ENCODE results near the gene SENP6.
"Not testable (repeated sequence)": the region's sequence is repeated elsewhere in the genome, so short reads cannot be mapped to it uniquely, and the experiment has no call there.

The SENP6 gene, protein sequence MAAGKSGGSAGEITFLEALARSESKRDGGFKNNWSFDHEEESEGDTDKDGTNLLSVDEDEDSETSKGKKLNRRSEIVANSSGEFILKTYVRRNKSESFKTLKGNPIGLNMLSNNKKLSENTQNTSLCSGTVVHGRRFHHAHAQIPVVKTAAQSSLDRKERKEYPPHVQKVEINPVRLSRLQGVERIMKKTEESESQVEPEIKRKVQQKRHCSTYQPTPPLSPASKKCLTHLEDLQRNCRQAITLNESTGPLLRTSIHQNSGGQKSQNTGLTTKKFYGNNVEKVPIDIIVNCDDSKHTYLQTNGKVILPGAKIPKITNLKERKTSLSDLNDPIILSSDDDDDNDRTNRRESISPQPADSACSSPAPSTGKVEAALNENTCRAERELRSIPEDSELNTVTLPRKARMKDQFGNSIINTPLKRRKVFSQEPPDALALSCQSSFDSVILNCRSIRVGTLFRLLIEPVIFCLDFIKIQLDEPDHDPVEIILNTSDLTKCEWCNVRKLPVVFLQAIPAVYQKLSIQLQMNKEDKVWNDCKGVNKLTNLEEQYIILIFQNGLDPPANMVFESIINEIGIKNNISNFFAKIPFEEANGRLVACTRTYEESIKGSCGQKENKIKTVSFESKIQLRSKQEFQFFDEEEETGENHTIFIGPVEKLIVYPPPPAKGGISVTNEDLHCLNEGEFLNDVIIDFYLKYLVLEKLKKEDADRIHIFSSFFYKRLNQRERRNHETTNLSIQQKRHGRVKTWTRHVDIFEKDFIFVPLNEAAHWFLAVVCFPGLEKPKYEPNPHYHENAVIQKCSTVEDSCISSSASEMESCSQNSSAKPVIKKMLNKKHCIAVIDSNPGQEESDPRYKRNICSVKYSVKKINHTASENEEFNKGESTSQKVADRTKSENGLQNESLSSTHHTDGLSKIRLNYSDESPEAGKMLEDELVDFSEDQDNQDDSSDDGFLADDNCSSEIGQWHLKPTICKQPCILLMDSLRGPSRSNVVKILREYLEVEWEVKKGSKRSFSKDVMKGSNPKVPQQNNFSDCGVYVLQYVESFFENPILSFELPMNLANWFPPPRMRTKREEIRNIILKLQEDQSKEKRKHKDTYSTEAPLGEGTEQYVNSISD

DNA sequence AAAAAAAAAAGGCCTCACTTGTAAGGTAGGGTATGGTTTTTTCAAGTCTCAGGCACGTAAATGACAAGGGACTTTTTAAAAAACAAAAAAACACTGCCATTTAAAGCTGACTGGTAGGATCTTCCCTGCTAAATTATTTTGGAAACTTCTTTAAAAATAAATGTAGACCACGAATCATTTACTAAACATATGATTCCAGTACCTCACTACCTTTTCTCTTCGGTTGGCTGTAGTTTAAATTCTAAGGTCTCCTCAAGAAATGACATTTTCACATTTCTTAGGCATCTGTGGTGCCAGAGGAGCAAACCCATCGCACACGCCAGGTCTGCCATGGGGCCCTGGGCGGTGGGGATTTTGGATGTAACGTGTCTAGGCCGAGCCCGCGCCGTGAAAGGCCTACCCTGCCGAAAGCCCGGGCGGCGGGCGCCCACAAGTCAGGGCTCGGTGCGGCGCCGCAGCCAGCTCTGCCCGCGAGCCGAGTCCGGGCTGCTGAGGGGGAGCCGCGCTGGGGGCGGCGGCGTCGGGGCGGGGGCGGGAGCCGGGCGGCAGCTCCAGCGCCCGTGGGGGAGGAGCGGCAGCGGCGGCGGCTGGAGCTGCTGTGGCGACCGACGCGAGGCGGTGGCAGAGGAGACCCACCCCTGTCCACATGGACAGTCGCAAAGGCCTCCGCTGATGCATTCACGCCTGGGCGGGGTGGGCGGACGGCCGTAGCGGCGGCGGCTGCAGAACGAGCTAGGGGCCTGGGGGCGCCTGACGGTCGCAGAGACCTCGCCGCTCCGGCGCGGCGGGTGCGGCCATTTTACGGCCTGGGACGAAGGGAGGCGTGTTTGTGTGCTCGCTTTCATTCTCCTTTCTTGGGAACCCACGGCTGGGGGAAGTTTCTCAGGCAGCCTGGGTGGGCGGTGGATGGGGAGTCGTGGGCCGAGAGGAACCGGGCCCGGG, at the start of gene SENP6:
Gene SENP6 (plus strand): TSS at position 577 of the 942 bp plus-strand sequence. CDS start 645 bp downstream, outside the sequence.
- H3K36me3 Mint-ChIP-seq (ENCODE audit: low read depth), result peaks cover 17% of the 10 kb centered on the region
- peaks cover 65% of the 10 kb centered on the region for H3K4me1 Mint-ChIP-seq (ENCODE audit: low read depth)
- no peaks in the 10 kb centered on the region for H3K27me3 Mint-ChIP-seq
- peak within 1 kb of the TSS; percentile 98 for H3K27ac Mint-ChIP-seq
- peak within 1 kb of the TSS; percentile 92 for H3K4me3 Mint-ChIP-seq
- H3K9me3 Mint-ChIP-seq, result no peaks in the 10 kb centered on the region

DNA sequence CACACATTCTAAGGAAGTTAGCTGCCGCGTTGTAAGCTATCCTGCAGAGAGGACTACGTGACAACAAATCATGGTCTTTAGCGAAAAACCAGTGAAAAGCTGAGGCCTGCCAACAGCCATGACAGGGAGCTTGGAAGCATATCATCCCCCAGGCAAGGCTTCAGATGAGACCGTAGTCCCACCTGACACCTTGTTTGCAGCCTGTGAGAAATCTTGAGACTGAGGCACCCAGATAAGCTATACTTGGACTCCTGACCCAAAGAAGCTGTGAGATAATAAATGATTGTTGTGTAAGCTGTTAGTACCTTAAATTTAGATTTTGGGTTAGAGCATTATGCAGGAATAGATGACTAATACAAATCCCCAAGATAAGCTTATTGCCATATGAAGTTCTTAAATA, 45.4 kb upstream of the SENP6 start:
- Mint-ChIP-seq H3K27me3 (peaks cover 11% of the 10 kb centered on the region), H3K4me1 (ENCODE audit: low read depth) (peaks cover 8% of the 10 kb centered on the region), H3K36me3 (ENCODE audit: low read depth) (no peaks in the 10 kb centered on the region), H3K4me3 (no peak overlapping the region), H3K27ac (no peak overlapping the region), H3K9me3 (no peaks in the 10 kb centered on the region)

DNA sequence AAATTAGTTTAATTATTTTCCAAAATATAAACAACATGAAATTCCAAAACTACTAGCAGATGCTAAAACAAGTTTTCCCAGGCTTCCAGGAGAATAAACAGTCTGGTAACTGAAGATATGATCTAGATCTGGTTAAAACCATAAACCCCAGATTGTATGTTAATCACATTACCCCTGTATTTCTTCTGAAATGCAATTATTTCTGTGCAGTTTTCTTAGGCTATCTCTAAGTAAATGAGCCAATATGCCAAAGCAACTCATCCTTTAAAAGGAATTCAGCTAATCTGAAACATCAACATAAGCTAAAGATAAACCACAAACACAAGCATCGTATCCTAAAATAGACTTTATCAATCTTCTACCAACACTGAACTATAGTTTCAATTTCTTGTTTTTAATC, 44.6 kb upstream of the SENP6 start:
- no peaks in the 10 kb centered on the region for H3K9me3 Mint-ChIP-seq
- H3K36me3 Mint-ChIP-seq (ENCODE audit: low read depth), result no peaks in the 10 kb centered on the region
- peaks cover 3% of the 10 kb centered on the region for H3K4me1 Mint-ChIP-seq (ENCODE audit: low read depth)
- no peak overlapping the region for H3K27ac Mint-ChIP-seq
- H3K4me3 Mint-ChIP-seq, result no peak overlapping the region
- H3K27me3 Mint-ChIP-seq, result peaks cover 15% of the 10 kb centered on the region

DNA sequence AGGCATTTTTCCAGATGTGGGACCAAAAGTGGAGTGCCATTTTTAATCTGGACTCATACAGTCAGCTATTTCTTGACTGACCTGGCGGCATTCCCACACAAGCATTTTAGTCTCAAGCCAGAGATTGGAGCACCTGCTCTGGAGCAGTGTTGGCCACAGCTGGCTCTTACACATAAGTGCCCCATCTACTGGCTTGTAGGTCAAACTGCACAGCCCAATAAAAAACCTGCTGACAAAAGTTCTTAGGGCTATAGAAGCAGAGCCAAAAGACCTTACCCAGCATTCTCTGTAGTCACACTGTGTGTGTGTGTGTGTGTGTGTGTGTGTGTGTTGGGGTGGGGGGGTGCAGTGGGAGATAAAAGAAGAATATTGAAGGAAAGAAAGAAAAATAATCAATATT, 38.6 kb upstream of the SENP6 start:
- Mint-ChIP-seq H3K4me3 (no peak overlapping the region), H3K27ac (no peak overlapping the region), H3K4me1 (ENCODE audit: low read depth) (peaks cover 3% of the 10 kb centered on the region), H3K36me3 (ENCODE audit: low read depth) (peaks cover 7% of the 10 kb centered on the region), H3K9me3 (peaks cover 17% of the 10 kb centered on the region), H3K27me3 (peaks cover 37% of the 10 kb centered on the region)

DNA sequence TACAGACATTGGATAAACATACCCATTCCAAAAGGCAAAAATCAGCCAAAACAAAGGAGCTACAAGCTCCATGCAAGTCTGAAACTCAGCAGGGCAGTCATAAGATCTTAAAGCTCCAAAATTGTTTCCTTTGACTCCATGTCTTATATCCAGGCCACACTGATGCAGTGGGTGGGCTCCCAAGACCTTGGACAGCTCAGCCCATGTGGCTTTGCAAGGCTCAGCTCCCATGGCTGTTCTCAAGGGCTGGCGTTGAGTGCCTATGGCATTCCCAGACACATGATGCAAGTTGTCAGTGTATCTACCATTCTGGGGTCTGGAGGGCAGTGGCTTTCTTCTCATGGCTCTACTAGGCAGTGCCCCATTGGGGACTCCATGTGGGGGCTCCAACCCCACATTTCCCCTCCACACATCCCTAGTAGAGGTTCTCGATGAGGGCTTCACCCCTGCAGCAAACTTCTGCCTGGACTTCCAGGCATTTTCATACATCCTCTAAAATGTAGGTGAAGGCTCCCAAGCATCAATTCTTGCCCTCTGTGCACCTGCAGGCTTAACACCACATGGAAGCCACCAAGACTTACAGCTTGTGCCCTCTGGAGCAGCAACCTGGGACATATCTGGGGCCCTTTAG, 35.4 kb upstream of the SENP6 start:
- Mint-ChIP-seq H3K4me1 (ENCODE audit: low read depth) (no peaks in the 10 kb centered on the region), H3K27ac (no peak overlapping the region), H3K36me3 (ENCODE audit: low read depth) (peaks cover 7% of the 10 kb centered on the region), H3K9me3 (peaks cover 17% of the 10 kb centered on the region), H3K4me3 (no peak overlapping the region), H3K27me3 (peaks cover 30% of the 10 kb centered on the region)

DNA sequence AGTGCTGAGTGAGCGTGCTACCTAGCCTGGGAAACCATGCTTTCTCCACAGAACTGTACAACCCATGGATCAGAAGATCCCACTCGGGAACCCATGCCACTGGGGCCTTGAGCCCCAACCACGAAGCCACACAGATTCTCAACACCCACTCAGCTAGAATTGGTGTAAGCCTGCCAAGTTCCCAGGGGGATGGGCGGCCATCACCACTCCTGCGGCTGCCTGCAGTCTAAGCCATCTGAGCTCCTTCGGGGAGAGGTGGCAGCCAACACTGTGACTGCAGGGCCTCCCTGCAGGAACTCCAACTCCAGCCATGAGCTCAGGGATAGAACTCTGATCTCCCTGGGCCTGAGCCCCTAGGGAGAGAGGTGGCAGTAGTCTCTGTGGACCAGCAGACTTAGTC, 33.6 kb upstream of the SENP6 start:
- H3K4me1 Mint-ChIP-seq (ENCODE audit: low read depth), result no peaks in the 10 kb centered on the region
- peaks cover 17% of the 10 kb centered on the region for H3K9me3 Mint-ChIP-seq
- no peak overlapping the region for H3K4me3 Mint-ChIP-seq
- H3K36me3 Mint-ChIP-seq (ENCODE audit: low read depth), result peaks cover 7% of the 10 kb centered on the region
- peaks cover 26% of the 10 kb centered on the region for H3K27me3 Mint-ChIP-seq
- no peak overlapping the region for H3K27ac Mint-ChIP-seq

DNA sequence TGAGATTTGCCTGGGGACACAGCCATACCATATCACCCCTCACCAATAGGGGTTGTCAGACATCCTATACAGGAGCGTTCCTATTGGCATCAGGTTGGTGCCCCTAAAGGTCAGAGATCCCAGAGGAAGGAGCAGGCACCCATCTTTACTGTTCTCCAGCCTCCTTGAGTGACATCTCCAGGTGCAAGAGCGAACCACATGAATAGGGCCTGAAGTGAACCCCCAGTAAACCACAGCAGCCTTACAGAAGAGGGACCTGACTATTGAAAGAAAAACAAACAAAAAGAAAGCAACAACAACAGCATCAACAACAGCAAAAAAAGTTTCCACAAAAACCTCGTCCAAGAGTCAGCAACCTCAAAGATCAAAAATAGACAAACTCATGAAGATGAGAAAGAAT, 32.7 kb upstream of the SENP6 start:
- Mint-ChIP-seq H3K36me3 (ENCODE audit: low read depth) (peaks cover 7% of the 10 kb centered on the region), H3K9me3 (peaks cover 17% of the 10 kb centered on the region), H3K27ac (no peak overlapping the region), H3K4me1 (ENCODE audit: low read depth) (no peaks in the 10 kb centered on the region), H3K4me3 (no peak overlapping the region), H3K27me3 (peaks cover 28% of the 10 kb centered on the region)

DNA sequence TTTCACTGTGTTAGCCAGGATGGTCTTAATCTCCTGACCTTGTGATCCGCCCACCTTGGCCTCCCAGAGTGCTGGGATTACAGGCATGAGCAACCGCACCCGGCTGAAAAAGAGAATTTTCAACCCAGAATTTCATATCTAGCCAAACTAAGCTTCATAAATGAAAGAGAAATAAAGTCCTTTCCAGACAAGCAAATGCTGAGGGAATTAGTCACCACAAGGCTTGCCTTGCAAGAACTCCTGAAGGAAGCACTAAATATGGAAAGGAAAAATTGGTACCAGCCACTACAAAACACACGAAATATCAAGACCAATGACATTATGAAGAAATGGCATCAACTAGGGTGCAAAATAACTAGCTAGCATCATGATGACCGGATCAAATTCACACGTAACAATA, 31.0 kb upstream of the SENP6 start:
- H3K4me1 Mint-ChIP-seq (ENCODE audit: low read depth), result not testable (repeated sequence)

DNA sequence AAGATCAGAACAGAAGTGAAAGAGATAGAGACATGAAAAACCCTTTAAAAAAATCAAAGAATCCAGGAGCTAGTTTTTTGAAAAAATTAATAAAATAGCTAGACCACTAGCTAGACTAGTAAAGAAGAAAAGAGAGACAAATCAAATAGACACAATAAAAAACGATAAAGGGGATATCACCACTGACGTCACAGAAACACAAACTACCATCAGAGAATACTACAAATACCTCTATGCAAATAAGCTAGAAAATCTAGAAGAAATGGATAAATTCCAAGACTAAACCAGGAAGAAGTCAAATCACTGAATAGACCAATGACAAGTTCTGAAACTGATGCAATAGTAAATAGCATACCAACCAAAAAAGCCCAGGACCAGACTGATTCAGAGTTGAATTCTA, 29.6 kb upstream of the SENP6 start:
- peaks cover 8% of the 10 kb centered on the region for H3K27me3 Mint-ChIP-seq
- H3K9me3 Mint-ChIP-seq, result peaks cover 4% of the 10 kb centered on the region
- no peaks in the 10 kb centered on the region for H3K4me1 Mint-ChIP-seq (ENCODE audit: low read depth)
- no peak overlapping the region for H3K4me3 Mint-ChIP-seq
- no peak overlapping the region for H3K27ac Mint-ChIP-seq
- H3K36me3 Mint-ChIP-seq (ENCODE audit: low read depth), result no peaks in the 10 kb centered on the region

More for the DNA sequence above, 31.0 kb upstream of the SENP6 start:
- not testable (repeated sequence) for H3K36me3 Mint-ChIP-seq (ENCODE audit: low read depth); H3K27ac Mint-ChIP-seq; H3K9me3 Mint-ChIP-seq; H3K4me3 Mint-ChIP-seq
- peaks cover 11% of the 10 kb centered on the region for H3K27me3 Mint-ChIP-seq

DNA sequence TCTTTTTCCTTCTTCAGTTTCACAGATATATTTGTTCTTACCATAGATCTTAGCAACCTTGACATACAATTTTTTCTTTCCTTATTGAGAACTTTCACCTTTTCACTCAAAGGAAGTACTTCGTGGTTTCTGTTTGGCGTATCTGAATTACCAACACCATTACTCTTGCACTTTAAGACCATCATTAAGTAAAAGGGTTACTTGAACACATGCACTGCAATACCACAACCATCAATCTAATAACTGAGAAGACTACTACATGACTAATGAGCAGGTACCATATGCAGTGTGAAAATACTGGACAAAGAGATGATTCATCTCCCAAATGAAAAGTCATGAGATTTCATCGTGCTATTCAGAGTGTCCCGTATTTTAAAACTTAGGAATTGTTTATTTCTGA, 21.7 kb upstream of the SENP6 start:
- Mint-ChIP-seq H3K4me3 (peak overlapping the region; percentile 0), H3K36me3 (ENCODE audit: low read depth) (no peaks in the 10 kb centered on the region), H3K4me1 (ENCODE audit: low read depth) (peaks cover 11% of the 10 kb centered on the region), H3K27me3 (peaks cover 4% of the 10 kb centered on the region), H3K9me3 (no peaks in the 10 kb centered on the region), H3K27ac (no peak overlapping the region)

DNA sequence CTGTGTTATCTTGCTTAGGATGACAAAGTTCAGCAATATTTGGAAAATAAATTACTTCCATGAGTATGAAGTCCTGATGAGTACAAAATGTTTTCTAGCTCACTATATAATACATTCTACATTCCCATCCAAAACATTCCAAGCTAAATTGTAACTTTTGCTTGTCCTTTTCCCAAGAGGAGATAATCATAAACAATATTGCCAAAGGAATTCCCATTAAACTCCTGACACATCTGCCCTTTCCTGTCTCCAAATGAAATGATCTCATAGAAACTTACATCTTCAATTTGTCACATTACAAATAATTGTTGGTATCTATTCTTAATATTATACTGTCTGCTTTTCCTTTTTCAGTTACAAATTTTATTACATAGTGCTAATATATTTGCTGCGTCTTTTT, 20.4 kb upstream of the SENP6 start:
- H3K4me3 Mint-ChIP-seq, result no peak overlapping the region
- peaks cover 11% of the 10 kb centered on the region for H3K4me1 Mint-ChIP-seq (ENCODE audit: low read depth)
- no peak overlapping the region for H3K27ac Mint-ChIP-seq
- no peaks in the 10 kb centered on the region for H3K36me3 Mint-ChIP-seq (ENCODE audit: low read depth)
- H3K9me3 Mint-ChIP-seq, result no peaks in the 10 kb centered on the region
- H3K27me3 Mint-ChIP-seq, result peaks cover 4% of the 10 kb centered on the region

DNA sequence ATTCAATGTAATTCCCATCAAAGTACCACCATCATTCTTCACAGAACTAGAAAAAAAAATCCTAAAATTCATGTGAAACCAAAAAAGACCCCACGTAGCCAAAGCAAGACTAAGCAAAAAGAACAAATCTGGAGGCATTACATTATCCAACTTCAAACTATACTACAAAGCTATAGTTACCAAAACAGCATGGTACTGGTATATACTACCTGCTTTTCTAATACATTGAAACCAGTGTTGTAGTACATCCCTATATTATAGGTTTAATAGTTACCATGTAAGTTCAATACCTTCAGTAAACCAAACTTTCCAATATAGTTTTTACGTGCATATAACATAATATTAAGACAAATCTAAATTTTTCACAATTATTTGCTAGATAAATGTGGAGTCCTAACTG, 17.1 kb upstream of the SENP6 start:
- not testable (repeated sequence) for H3K9me3 Mint-ChIP-seq; H3K36me3 Mint-ChIP-seq (ENCODE audit: low read depth); H3K27me3 Mint-ChIP-seq; H3K4me1 Mint-ChIP-seq (ENCODE audit: low read depth); H3K27ac Mint-ChIP-seq; H3K4me3 Mint-ChIP-seq

DNA sequence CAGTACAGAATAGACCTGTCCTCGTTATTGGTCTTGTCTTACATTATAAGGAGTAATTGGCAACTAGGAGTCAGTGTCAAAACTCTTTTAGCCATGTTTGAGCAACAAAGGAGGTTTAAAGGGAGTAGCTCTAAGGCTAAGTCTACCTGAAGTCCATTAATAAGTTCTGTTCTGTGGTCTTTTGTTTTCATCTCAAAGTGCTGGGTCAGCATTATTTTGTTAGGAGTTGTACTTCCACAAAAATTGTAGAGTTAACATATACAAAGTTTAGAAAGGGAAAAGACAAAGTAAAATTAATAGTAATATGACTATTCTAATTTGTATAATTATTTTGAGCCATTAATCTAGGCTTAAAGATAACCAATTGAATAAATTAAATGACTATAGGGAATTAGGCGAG, 12.7 kb upstream of the SENP6 start:
- H3K4me3 Mint-ChIP-seq, result no peak overlapping the region
- H3K9me3 Mint-ChIP-seq, result no peaks in the 10 kb centered on the region
- no peaks in the 10 kb centered on the region for H3K4me1 Mint-ChIP-seq (ENCODE audit: low read depth)
- H3K36me3 Mint-ChIP-seq (ENCODE audit: low read depth), result no peaks in the 10 kb centered on the region
- no peak overlapping the region for H3K27ac Mint-ChIP-seq
- H3K27me3 Mint-ChIP-seq, result peaks cover 4% of the 10 kb centered on the region

DNA sequence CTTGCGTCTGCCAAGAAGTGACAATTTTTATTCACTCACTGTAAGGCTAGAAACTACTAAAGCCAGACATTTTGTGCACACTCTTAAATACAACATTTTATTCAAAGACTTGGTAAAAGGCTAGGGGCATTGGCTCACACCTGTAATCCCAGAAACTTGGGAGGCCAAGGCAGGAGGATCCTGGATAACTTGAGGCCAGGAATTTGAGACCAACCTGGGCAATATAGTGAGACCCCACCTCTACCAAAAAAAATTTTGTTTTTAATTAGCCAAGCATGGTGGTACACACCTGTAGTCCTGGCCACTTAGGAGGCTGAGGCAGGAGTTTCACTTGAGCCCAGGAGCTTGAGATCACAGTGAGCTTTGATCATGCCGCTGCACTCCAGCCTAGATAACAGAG, 11.3 kb upstream of the SENP6 start:
- no peaks in the 10 kb centered on the region for H3K27me3 Mint-ChIP-seq
- H3K4me1 Mint-ChIP-seq (ENCODE audit: low read depth), result no peaks in the 10 kb centered on the region
- no peaks in the 10 kb centered on the region for H3K9me3 Mint-ChIP-seq
- H3K4me3 Mint-ChIP-seq, result no peak overlapping the region
- no peaks in the 10 kb centered on the region for H3K36me3 Mint-ChIP-seq (ENCODE audit: low read depth)
- no peak overlapping the region for H3K27ac Mint-ChIP-seq

Measured in stimulated activated naive CD8-positive, alpha-beta T cell treated with anti-CD3 and anti-CD28 coated beads, Interleukin-15, Interleukin-2, amounts not matched to agents 100 ng/mL and 50 ng/mL, for 24 hours (primary cell).